K562 (cell line): Measurements from ENCODE around the gene MALAT1. TPM values are rescaled to one million over a fixed set of nuclear protein-coding genes. Genes with fewer than 3 reads are reported as not detected.

Source experiments
- SIN3A ChIP-seq, 2 experiments: fragments of 150-350 bp in 1 of 2; IDR thresholded peaks; 2 replicates each; pipeline ENCODE4 v1.6.1; 2011 to 2016; ENCODE audit warnings: borderline replicate concordance in 2 of 2, low read depth in 2 of 2, low read length in 2 of 2, mild to moderate bottlenecking in 2 of 2, moderate library complexity in 2 of 2; ENCODE audit not compliant: control insufficient read depth in 1 of 2
- TAF1 ChIP-seq: IDR thresholded peaks from 2 replicates; pipeline ENCODE4 v1.6.1; 2011; ENCODE audit warnings: mild to moderate bottlenecking, low read length, moderate library complexity; ENCODE audit not compliant: insufficient read depth, control insufficient read depth, severe bottlenecking; ENCODE audit errors: extremely low read depth
- TAL1 ChIP-seq: fragments of 450-650 bp; IDR thresholded peaks from 2 replicates; pipeline ENCODE4 v1.6.1; 2016; ENCODE audit warnings: mild to moderate bottlenecking
- THAP12 ChIP-seq: fragments of 250-450 bp; sonication (Bioruptor Pico); IDR thresholded peaks from 2 replicates; pipeline ENCODE4 v1.9.0; 2021; ENCODE audit warnings: mild to moderate bottlenecking, inconsistent platforms
- ZBTB33 ChIP-seq: sonication (generic); formaldehyde crosslinking; IDR thresholded peaks from 2 replicates; pipeline ENCODE4 v1.8.1; 2023; ENCODE audit warnings: mild to moderate bottlenecking, missing genetic modification reagents
- ZNF280A ChIP-seq: fragments of 450-650 bp; IDR thresholded peaks from 2 replicates; pipeline ENCODE4 v1.6.1; 2018; ENCODE audit warnings: mild to moderate bottlenecking, low read depth; ENCODE audit not compliant: partially characterized antibody
- ZNF407 ChIP-seq: fragments of 450-650 bp; IDR thresholded peaks from 2 replicates; pipeline ENCODE4 v1.6.1; 2016; ENCODE audit warnings: low read depth
- ZNF707 ChIP-seq: fragments of 250-450 bp; sonication (Bioruptor Pico); conservative IDR thresholded peaks from 2 replicates; pipeline ENCODE4 v1.8.0; 2022; ENCODE audit warnings: inconsistent platforms, mild to moderate bottlenecking, moderate library complexity
- polyA plus RNA-seq, 8 experiments: library from polyadenylated mRNA; depleted of rRNA in 4 of 8; stranded (reverse) in 5 of 8; unstranded in 3 of 8; fragments of >200 nt; fragmentation: Nextera tagmentation in 2 of 8; fragmentation: Illumina TruSeq in 1 of 8; extraction: Ambion mirVana in 2 of 8; extraction: Trizol in 1 of 8; gene quantifications; 2 replicates each; pipeline versions ENCODE4 v1.2.1 to v1.2.3, GENCODE V29; 2011 to 2014; ENCODE audit warnings: inconsistent platforms in 1 of 8, missing spikeins in 1 of 8
- total RNA-seq, 7 experiments: library from RNA; depleted of rRNA in 6 of 7; stranded (reverse); fragments of >200 nt in 6 of 7; fragmentation: Illumina TruSeq in 2 of 7; extraction: Trizol in 2 of 7; gene quantifications; 2 replicates each; pipeline versions ENCODE4 v1.2.1 to v1.2.3, GENCODE V29; 2011 to 2021; ENCODE audit warnings: low replicate concordance in 1 of 7

The MALAT1 gene
- total and polyA plus RNA-seq, 9 of the 15 experiments (the other 6 are each of a cell fraction or from before 2014, with no cell fraction given) = 363 to 8,715 (median 2,351) TPM

GRCh38 chr11:65477149-65477965, 21.5 kb upstream of the MALAT1 start (continued):
- no peak for TF ChIP-seq ZNF407
- TF ChIP-seq THAP12 (CRISPR knock-in tag) = 0 out of 2 replicates have a peak, but pooled peaks have one; percentile 26
- TF ChIP-seq TAL1 = peak; percentile 6; the same call in 1 of the 2 replicates
- TF ChIP-seq SIN3A (IDR thresholded peaks at IDR 0.05; ENCODE audit: borderline replicate concordance in 2 of 2, control insufficient read depth in 1 of 2, low read depth in 2 of 2, low read length in 2 of 2) = peak in 1 of 2 experiments; percentile 81; a peak in 2 of 4 replicates
- TF ChIP-seq ZNF280A = no peak
- 0 out of 2 replicates have a peak, but pooled peaks have one; percentile 8 for TF ChIP-seq ZNF707 (CRISPR knock-in tag)
- TF ChIP-seq ZBTB33 = peak; percentile 43
- peak; percentile 96 for TF ChIP-seq TAF1
